Ramos (cell line): Measurements from ENCODE around the gene CPM.
"Not testable (repeated sequence)": the region's sequence is repeated elsewhere in the genome, so short reads cannot be mapped to it uniquely, and the experiment has no call there.

Experiments used
- in situ Hi-C: fragments of 300-500 bp; cut with MboI; formaldehyde crosslinking; loops from one replicate; pipeline ENCODE4 v1.14.3; 2022; ENCODE audit warnings: low sequenced_read_pairs; ENCODE audit not compliant: unreplicated experiment

Gene CPM

DNA sequence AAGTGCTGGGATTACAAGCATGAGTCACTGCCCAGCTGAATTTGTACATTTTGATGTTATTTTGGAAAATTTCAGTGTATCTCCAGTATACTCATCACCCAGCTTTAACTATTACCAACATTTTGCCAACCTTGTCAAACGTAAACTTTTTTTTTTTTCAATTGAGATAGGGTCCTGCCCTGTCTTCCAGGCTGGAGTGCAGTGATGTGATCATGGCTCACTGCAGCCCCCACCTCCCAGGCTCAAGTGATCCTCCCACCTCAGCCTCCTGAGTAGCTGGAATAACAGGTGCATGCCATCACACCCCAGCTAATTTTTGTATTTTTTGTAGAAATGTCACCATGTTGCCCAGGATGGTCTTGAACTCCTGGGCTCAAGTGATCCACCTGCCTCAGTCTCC lies 95.8 kb downstream of the CPM start:
- in situ Hi-C loops: loop anchor here (25.0 kb wide), 1 partner anchor 500 kb away; the partner anchor contains the start of gene MDM1

DNA sequence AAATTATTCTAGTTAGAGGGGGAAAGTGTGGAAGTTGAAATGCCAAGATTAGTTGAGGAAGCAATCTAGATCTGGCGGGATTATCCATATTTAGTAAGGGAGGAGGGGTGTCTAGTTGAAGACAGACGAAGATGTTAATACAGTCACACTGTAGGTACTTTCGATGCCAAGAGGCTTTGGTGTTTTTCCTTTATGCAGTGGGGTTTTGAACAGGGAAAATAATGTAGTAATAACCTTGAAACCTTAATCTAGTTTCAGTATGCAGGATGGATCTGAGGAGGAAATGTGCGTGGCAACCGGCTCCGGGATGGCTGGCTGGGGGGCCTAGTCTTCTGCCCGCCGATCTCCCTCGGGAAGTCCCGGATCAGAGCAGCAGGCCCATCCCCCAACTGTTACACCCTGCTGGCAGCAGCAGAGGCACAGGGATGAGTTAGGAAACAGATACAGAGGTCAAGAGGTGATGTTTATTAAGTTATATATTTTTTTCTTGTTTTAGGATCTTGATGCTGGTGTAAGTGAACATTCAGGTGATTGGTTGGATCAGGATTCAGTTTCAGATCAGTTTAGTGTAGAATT lies 97.5 kb downstream of the CPM start:
- in situ Hi-C loops: loop anchor here (25.0 kb wide), 1 partner anchor 498 kb away; the partner anchor contains the start of gene MDM1

DNA sequence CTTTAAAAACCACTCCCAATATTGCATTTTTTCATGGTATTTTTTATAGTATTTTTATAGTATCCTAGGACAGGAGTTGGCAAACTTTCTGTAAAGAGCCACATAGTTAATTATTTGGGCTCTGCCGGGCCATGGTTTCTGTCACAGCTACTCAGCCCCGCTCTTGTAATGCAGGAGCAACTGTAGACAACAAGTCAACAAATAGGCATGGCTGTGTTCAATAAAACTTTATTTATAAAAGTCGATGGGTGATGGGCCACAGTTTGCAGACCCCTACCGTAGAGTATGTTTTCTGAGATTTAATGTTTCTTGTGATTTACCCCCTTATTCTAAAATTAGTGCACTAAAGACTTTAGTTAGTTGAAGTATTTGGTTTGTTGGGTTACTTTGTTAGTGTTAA lies 99.5 kb downstream of the CPM start:
- in situ Hi-C loops: loop anchor here (25.0 kb wide), 1 partner anchor 496 kb away; the partner anchor contains the start of gene MDM1

DNA sequence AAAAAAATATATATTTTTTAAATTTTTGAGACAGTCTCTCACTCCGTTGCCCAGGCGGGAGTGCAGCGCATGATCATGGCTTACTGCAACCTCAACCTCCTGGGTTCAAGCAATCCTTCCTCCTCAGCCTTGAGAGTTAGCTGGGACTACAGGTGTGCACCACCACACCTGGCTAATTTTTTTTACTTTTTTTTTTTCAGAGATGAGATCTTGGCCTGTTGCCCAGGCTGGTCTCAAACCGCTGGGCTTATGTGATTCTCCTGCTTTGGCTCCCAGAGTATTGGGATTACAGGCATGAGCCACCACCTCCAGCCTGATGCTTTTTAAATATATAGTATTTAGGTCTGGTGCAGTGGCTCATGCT lies 100.5 kb downstream of the CPM start:
- in situ Hi-C loops: loop anchor here (25.0 kb wide), 1 partner anchor 495 kb away; the partner anchor contains the start of gene MDM1

DNA sequence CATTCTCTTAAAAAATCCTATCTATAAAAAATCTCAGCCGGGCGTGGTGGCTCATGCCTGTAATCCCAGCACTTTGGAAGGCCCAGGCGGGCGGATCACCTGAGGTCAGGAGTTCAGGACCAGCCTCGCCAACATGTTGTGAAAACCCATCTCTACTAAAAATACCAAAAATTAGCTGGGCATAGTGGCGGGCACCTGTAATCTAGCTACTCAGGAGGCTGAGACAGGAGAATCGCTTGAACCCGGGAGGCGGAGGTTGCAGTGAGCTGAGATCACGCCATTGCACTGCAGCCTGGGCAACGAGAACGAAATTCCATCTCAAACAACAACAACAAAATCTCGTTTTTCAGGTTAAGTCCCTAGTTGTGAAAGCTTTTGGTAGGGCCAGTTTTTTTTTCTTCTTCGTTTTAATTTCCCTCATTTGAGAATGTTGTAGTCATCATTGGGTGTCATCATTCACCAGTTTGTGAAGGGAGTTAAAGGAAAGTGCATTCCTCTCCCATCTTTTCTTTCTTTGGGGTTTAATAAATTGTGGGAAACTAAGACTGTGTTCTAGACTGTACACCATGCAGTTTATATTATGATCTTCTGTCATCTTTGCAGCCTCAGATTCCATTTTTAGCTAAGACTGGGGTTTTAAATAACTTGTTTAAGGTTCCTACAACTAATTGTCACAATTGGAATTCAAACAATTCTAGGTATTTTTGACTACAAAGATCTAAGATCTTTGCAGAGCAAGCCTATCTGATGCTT lies 101.0 kb downstream of the CPM start:
- in situ Hi-C loops: loop anchor here (25.0 kb wide), 1 partner anchor 495 kb away; the partner anchor contains the start of gene MDM1

DNA sequence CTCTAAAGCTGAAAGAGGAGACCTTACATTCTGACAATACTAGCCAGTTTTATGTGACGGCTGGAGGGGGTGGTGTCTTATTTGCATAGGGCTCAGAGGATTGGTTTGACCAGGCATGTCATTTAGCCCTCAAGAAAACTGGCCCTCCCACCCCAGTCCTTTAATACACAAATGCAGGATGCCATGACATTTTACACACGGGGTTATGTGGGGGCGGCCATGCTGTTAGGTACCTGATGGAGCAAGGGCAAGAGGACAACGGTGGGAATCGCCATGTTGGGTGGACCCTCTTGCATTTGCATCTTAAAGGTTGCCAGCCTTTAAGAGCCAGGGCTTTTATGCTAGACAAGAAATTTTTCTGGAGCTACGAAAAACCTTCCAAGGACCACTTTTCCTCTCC lies 101.7 kb downstream of the CPM start:
- in situ Hi-C loops: loop anchor here (25.0 kb wide), 1 partner anchor 494 kb away; the partner anchor contains the start of gene MDM1

DNA sequence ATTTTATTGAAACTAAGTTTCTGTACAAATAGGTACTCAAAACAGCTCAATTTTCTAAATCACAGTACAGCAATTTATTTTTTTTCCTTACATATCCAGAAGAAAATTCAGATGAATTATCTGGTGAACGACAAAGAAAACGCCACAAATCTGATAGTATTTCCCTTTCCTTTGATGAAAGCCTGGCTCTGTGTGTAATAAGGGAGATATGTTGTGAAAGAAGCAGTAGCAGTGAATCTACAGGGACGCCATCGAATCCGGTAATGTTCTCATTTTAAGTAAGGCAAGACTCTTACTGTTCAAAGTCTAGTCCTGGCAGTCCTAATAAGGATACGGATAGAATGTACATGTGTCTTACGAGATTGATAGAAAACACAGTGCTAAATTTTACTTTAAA lies 104.3 kb downstream of the CPM start:
- in situ Hi-C loops: loop anchor here (25.0 kb wide), 1 partner anchor 491 kb away; the partner anchor contains the start of gene MDM1

DNA sequence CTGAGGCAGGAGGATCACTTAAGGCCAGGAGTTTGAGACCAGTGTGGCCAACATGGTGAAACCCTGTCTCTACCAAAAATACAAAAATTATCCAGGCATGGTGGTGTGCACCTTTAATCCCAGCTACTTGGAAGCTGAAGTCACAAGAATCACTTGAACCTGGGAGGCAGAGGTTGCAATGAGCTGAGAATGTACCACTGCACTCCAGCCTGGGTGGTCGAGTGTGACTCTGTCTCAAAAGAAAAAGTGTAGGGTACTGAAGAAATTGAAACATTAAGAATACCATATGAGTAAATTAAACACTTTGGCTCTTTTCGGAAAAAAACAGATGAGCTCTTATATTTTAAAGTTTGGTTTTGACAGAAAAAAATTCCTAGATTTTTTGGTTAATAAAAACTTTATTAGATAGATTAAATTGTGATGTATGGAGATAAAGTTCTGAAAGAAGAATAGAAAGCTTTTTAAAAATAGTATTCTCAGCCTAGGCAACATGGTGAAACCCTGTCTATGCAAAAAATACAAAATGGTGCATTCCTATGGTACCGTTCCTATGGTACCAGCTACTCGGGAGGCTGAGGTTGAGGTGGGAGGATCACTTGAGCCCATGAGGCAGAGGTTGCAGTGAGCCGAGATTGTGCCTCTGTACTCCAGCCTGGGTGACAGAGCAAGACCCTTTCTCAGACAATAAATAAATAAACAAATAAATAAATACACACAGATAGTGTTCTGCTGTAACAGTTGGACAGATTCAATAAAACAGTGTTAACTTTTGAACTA lies 104.9 kb downstream of the CPM start:
- in situ Hi-C loops: loop anchor here (25.0 kb wide), 1 partner anchor 491 kb away; the partner anchor contains the start of gene MDM1

DNA sequence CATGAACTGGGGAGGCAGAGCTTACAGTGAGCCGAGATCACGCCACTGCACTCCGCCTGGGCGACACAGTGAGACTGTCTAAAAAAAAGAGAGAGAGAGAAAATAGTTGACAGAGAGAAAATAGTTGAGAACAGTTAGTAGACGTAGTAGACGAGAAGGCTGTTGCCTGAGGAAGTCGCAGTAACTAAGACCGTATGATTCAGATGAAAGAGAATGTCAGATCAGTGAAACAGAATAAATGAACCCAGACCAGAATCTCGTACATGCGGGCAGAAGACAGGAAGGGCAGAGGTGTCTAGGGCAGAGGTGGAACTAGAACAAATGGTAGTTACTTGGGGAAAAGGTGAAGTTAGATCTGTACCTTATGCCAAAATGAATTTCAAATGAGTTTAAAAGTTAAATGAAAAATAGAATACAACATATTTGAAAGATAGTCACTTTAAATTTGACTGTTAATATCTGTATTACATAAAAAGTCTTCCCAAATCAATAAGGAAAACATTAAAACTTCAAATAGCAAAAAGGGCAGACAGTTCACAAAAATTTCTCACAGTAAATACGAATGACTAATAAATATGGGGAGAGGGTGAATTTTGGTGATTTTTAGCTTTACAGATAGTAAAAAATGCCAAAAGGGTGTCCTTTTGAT lies 107.3 kb downstream of the CPM start:
- in situ Hi-C loops: loop anchor here (25.0 kb wide), 1 partner anchor 488 kb away; the partner anchor contains the start of gene MDM1

DNA sequence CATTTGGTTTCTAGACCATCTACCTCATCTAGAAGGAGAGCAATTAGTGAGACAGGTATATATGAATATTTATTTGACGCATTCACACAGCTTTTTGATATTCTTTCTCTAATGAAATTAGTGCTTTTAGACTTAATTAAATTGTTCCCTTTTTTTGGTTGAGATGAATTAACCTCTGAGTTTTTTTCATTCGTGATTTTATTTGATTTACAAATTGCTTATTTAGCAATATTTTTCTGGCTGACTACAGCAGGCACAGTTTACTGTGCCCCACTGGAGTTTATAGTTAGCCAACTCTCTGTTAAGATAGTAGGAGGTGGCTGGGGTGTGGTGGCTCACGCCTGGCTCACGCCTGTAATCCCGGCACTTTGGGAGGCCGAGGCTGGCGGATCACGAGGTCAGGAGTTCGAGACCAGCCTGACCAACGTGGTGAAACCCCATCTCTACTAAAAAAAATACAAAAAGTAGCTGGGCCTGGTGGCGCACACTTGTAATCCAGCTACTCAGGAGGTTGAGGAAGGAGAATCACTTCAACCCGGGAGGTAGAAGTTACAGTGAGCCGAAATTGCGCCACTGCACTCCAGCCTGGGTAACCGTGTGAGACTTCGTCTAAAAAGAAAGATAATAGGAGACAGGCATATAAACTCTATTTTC lies 108.2 kb downstream of the CPM start:
- in situ Hi-C loops: loop anchor here (25.0 kb wide), 1 partner anchor 487 kb away; the partner anchor contains the start of gene MDM1

DNA sequence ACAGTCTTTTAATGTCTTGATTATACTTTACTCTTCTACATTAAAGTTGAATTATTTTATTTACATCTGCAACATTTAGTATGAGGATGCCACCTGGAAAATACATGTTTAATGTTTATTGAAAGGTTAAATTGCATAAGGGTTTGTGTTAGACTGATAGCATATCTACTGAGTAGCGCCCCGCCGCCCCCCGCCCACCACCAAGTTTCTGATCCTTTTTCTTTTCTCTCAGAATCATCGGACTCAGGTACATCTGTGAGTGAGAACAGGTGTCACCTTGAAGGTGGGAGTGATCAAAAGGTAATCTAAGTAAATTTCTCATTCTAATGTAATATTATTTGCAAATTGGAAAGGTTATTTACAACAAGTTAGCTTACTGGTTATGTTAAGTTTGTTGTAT lies 108.8 kb downstream of the CPM start:
- in situ Hi-C loops: no loop called here

DNA sequence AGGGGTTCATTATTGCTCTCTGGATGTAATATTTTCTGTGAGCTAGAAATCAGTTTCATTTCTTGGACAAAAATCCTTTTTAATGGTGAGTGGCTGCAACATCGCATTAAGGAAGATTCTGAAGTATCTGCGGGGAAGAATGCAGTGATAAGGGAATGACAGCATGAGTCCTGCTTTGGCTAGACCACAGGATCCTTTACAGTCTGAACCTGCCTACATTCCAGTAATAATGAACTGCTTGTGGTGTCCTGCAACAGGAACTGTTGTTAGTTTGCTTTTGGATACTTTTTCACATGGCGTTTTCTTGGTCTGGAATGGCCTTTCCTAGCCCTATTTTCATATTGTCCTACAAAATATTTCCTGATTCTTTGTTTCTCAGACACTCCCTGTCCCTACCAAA lies 109.3 kb downstream of the CPM start:
- in situ Hi-C loops: no loop called here

DNA sequence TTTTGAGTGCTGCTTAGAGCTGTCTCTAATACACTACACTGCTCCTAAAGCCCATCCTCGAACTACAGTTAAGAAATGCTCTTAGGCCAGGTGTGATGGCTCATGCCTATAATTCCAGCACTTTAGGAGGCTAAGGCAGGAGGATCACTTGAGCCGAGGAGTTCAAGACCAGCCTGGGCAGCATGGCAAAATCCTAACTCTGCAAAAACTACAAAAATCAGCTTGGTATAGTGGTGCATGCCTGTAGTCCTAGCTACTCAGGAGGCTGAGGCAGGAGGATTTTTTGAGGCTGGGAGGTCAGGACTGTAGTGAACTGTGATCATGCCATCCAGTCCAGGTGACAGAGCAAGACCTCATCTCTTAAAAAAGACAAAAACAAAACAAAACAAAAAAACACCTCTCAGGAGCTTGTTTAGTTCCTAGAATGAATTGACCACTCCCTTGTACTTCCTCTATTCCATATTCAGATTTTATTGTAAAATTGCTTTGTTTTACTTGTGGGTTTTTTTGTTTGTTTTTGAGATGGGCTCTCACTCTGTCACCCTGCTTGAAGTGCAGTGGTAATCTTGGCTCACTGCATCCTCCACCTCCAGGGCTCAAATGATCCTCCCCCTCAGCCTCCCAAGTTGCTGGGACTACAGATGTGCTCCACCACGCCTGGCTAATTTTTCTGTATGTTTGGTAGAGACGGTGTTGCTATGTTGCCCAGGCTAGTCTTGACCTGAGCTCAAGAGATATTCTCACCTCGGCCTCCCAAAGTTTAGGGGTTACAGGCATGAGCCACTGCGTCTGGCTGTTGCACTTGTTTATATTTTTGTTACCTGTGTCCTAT lies 111.4 kb downstream of the CPM start:
- in situ Hi-C loops: no loop called here

DNA sequence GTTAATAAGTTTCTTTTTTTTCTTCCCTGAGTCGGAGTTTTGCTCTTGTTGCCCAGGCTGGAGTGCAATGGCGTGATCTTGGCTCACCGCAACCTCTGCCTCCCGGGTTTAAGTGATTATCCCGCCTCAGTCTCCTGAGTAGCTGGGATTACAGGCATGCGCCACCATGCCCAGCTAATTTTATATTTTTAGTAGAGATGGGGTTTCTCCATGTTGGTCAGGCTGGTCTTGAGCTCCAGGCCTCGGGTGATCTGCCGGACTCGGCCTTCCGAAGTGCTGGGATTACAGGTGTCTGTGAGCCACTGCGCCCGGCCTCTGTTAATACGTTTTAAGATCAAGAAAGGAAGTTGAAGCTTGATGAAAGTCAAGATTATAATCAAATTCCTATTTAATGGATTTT lies 113.5 kb downstream of the CPM start:
- in situ Hi-C loops: not testable (repeated sequence)

DNA sequence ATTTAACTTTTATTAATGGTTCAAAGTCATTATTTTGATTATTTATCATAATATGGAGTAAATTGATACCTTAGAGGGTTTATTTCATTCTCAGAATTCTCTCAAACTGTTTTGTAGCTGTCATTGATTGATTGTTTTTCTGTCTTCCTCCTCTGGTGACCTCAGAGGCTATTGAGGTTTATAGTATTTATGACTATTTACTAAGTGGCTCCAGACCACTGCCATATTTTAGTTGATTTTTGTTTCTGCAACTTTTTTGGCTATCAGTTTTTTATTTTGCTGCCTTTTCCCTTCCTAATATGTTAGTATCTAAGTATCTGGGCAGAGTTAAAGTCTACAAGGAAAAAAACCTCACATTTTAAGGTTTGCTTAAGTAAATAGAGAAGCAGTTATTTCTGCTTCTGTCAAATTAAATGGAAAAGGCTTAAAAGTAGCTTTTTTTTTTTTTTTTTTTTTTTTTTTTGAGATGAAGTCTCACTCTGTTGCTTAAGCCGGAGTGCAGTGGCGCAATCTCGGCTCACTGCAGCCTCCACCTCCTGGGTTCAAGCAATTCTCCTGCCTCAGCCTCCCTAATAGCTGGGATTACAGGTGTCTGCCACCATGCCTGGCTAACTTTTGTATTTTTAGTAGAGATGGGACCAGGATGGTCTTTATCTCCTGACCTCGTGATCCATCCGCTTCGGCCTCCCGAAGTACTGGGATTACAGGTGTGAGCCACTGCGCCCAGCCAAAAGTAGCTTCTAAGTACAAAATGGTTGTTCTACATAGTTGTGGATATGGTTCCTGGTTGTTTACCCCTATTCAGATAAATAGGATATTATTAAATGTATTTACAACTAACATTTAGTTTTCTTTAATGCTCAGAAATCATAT lies 116.8 kb downstream of the CPM start:
- in situ Hi-C loops: no loop called here

DNA sequence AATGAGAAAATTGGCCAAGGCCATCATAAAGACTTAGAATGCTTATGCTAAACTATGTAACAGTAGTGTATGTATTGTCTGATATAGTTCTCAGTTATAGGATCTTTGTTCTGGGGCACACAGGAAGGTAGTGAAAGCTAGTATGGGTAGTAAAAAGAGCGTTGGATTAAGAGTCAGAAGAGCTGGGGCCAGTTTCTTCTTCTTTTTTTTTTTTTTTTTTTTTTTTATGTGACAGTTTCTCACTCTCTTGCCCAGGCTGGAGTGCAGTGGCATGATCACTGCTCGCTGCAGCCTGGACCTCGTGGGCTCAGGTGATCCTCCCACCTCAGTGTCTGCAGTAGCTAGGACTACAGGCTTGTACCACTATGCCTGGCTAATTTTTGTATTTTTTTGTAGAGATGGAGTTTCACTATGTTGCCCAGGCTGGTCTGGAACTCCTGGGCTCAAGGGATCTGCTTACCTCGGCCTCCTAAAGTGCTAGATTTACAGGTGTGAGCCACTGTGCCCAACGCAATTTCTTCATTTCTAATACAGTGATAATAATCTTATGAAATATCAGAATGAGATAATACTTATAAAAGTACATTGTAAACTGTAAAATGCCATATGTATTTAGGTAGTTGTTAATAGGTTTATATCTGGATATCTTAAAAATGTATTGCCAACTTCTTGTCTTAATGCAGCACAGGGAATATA lies 117.6 kb downstream of the CPM start:
- in situ Hi-C loops: no loop called here

DNA sequence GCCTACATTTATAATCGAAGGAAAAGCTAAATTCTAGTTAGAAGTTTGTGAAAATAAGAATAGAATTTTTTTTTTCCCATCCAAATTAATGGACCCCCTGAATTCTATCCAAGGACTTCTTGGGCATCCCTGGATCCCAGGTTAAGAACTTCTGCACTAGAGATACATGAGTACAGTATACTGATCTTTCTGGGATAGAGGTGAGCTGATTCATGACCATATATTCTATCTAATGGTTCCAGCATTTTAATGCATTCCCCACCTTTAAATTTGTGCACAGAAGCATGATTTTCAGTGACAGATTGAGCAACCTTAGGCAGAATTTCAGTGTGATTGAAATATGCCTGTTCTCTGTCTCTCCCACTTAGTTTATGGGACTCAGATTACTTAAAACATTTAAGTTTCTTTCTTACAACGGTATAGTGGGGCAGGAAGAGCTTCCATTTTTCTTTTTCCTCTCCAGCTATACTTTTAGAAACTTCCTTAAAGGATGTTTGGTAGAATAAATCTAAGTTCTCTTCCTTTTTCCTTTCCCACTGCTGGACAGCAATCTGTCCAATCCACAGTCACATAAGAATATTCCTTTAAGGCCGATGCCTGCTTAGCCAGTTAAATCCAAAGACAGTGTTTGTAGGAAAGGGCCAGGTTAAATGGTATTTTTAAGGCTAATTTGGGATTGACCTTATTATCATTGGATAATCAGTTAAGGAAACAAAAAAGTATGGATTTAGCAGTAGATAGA lies 118.3 kb downstream of the CPM start:
- in situ Hi-C loops: no loop called here
